Right lobe of liver (tissue), 6 donors: Measurements from ENCODE around the gene ARHGAP25. TPM values are rescaled to one million over a fixed set of nuclear protein-coding genes. Genes with fewer than 3 reads are reported as not detected.

Source experiments
- ATAC-seq, 4 donors: fragments of 200-7000 bp; cut with Tn5 transposase; one replicate each; pipeline ENCODE4 v1.9.1; 2020; ENCODE audit warnings: mild to moderate bottlenecking in 4 of 4, moderate library complexity in 4 of 4
- DNase-seq, 3 donors: peaks; one replicate each; pipeline ENCODE4 v3.0.0-alpha.2; 2020
- H3K27ac ChIP-seq, 3 donors: fragments of 200-600 bp; one replicate each; pipeline ENCODE4 v1.8.0; 2022
- H3K27me3 ChIP-seq, 2 donors: fragments of 200-600 bp; one replicate each; pipeline ENCODE4 v1.8.0; 2022
- H3K36me3 ChIP-seq, 4 donors: fragments of 200-600 bp; sonication (generic) in 1 of 4; one replicate each; pipeline versions ENCODE4 v1.5.1 to v1.8.0; 2017 to 2022; ENCODE audit warnings: control low read depth in 1 of 4
- H3K4me1 ChIP-seq, 4 donors: fragments of 200-600 bp; sonication (generic) in 1 of 4; one replicate each; pipeline versions ENCODE4 v1.5.1 to v1.8.0; 2017 to 2022; ENCODE audit warnings: control low read depth in 1 of 4
- H3K4me3 ChIP-seq, 3 donors: fragments of 200-600 bp; one replicate each; pipeline ENCODE4 v1.8.0; 2022
- H3K9me3 ChIP-seq, 4 donors: fragments of 200-600 bp; sonication (generic) in 1 of 4; one replicate each; pipeline versions ENCODE4 v1.5.1 to v1.8.0; 2017 to 2022; ENCODE audit warnings: control low read depth in 1 of 4
- POLR2A ChIP-seq: fragments of 450-650 bp; IDR thresholded peaks from one replicate; pipeline ENCODE4 v1.6.1; 2017; ENCODE audit warnings: antibody characterized with exemption, mild to moderate bottlenecking
- WGBS: methylation state at CpG from one replicate; pipeline ENCODE4 v1.1.6; 2018; ENCODE audit warnings: low coverage, low lambda C conversion rate; ENCODE audit not compliant: insufficient coverage; ENCODE audit errors: missing lambda C conversion rate; 5-methylcytosine and 5-hydroxymethylcytosine counted together
- intact Hi-C, 2 donors: fragments of 100-400 bp; cut with DNase I; formaldehyde crosslinking; loops; one replicate each; pipeline versions ENCODE4 v1.11.2 to v1.14.1; 2022
- total RNA-seq, 6 experiments: library from RNA; depleted of rRNA in 2 of 6; stranded (reverse); fragments of >200 nt in 2 of 6; fragmentation: NEBNext Ultra II Directional in 3 of 6; extraction: Animal tissue kit (Norgen Biotek cat#: 25700) in 3 of 6; gene quantifications; one replicate each; pipeline versions ENCODE4 v1.1.0 to v1.2.4, GENCODE V29; 2016 to 2023
- TF ChIP-seq, protein P1 (sequence below), 4 donors: fragments of 200-600 bp in 3 of 4; fragments of 450-650 bp in 1 of 4; IDR thresholded peaks; one replicate each; pipeline versions ENCODE4 v1.5.1 to v1.8.0; 2016 to 2022; ENCODE audit warnings: antibody characterized with exemption in 4 of 4, mild to moderate bottlenecking in 2 of 4
- donor health status: DM: no; HTN: yes; CAD: no.
- donor health status: DM: no; HTN: no; CAD: no.
- donor health status: DM: no; HTN: no; CAD: no.
- donor health status: DM: no; HTN: yes; CAD: no.
- donor health status: DM: no; HTN: yes; CAD: no.

The ARHGAP25 gene
- total RNA-seq, 6 experiments from 2014 or later = 3.3 to 9.8 (median 5.0) TPM

GRCh38 chr2:68736086-68736485 lies 1.5 kb downstream of the ARHGAP25 start:
- Histone ChIP-seq H3K4me1 (no peaks in the 10 kb centered on the region), H3K36me3 (no peaks in the 10 kb centered on the region), H3K9me3 (no peaks in the 10 kb centered on the region), H3K27me3 (no peaks in the 10 kb centered on the region), H3K4me3 (no peak overlapping the region), H3K27ac (peak overlapping the region in 2 of 3 donors; percentile 52 to 64)
- ATAC-seq (no peak), DNase-seq (no peak)
- TF ChIP-seq, protein P1, sequence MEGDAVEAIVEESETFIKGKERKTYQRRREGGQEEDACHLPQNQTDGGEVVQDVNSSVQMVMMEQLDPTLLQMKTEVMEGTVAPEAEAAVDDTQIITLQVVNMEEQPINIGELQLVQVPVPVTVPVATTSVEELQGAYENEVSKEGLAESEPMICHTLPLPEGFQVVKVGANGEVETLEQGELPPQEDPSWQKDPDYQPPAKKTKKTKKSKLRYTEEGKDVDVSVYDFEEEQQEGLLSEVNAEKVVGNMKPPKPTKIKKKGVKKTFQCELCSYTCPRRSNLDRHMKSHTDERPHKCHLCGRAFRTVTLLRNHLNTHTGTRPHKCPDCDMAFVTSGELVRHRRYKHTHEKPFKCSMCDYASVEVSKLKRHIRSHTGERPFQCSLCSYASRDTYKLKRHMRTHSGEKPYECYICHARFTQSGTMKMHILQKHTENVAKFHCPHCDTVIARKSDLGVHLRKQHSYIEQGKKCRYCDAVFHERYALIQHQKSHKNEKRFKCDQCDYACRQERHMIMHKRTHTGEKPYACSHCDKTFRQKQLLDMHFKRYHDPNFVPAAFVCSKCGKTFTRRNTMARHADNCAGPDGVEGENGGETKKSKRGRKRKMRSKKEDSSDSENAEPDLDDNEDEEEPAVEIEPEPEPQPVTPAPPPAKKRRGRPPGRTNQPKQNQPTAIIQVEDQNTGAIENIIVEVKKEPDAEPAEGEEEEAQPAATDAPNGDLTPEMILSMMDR (IDR thresholded peaks at IDR 0.05) = no peak
- TF ChIP-seq POLR2A = no peak
- 42% methylated on average over 2 of the region's 2 CpGs for WGBS
- intact Hi-C loops = no loop called here

DNA sequence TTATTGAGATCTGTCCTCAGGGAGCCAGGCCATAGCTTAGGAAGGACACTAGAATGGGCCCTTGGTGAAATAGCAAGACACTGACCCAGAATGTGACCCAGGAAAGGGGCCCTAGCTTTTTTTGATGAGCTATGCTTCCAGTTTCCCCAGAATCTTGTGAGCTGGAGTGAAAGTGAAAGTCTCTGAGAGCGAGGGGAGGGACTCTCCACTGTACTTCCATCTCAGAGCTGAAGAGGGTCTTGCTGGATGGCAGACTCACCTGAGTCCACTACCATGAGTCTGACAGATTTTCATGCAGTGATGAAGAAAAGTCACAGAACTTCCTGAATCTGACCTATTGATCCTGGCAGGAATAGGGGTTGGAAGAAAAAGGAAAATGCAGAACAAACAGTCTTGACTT lies 3.1 kb downstream of the ARHGAP25 start:
- no peaks in the 10 kb centered on the region for H3K4me1 ChIP-seq
- ATAC-seq = peak; percentile 48 to 62 (median 54)
- TF ChIP-seq, protein P1 (IDR thresholded peaks at IDR 0.05) = no peak
- no peak for TF ChIP-seq POLR2A

GRCh38 chr2:68738906-68739594 lies 4.4 kb downstream of the ARHGAP25 start:
- ATAC-seq = no peak
- H3K4me3 ChIP-seq = no peak overlapping the region
- no peaks in the 10 kb centered on the region for H3K9me3 ChIP-seq
- H3K27me3 ChIP-seq = no peaks in the 10 kb centered on the region
- H3K4me1 ChIP-seq = no peaks in the 10 kb centered on the region
- no peak for DNase-seq
- H3K36me3 ChIP-seq = no peaks in the 10 kb centered on the region
- TF ChIP-seq, protein P1 (IDR thresholded peaks at IDR 0.05) = no peak
- TF ChIP-seq POLR2A = no peak
- 44% methylated on average over 2 of the region's 3 CpGs for WGBS
- intact Hi-C loops = no loop called here
- H3K27ac ChIP-seq = no peak overlapping the region

More for the DNA sequence above, 3.1 kb downstream of the ARHGAP25 start:
- Histone ChIP-seq H3K4me3 (no peak overlapping the region), H3K27ac (peak overlapping the region in 2 of 3 donors; percentile 52 to 64), H3K27me3 (no peaks in the 10 kb centered on the region), H3K36me3 (no peaks in the 10 kb centered on the region), H3K9me3 (no peaks in the 10 kb centered on the region)
- WGBS = 17% methylated on average over 1 of the region's 1 CpG
- DNase-seq = no peak
- intact Hi-C loops = no loop called here

- DNase-seq (no peak), ATAC-seq (peak in 1 of 4 donors; percentile 4)
- Histone ChIP-seq H3K9me3 (no peaks in the 10 kb centered on the region), H3K27ac (peak overlapping the region in 1 of 3 donors; percentile 8), H3K36me3 (no peaks in the 10 kb centered on the region), H3K4me1 (no peaks in the 10 kb centered on the region), H3K4me3 (no peak overlapping the region), H3K27me3 (no peaks in the 10 kb centered on the region)
- intact Hi-C loops = no loop called here
- WGBS = 56% methylated on average over 6 of the region's 6 CpGs
- TF ChIP-seq POLR2A = no peak
- TF ChIP-seq, protein P1 (IDR thresholded peaks at IDR 0.05) = no peak
These were observed 5.2 kb downstream of the ARHGAP25 start for GRCh38 chr2:68739595-68740399.
